A549 (cell line): ENCODE data around the gene SELPLG. TPM values are rescaled to one million over a fixed set of nuclear protein-coding genes. Genes with fewer than 3 reads are reported as not detected.

Source experiments
- ATAC-seq, 2 experiments: fragments of 200-7000 bp in 1 of 2; fragments of >200 bp in 1 of 2; cut with Nextera tagmentation in 1 of 2; cut with Tn5 transposase in 1 of 2; 3 replicates each; pipeline versions ENCODE4 v1.8.0 to v1.9.1; 2018 to 2020; ENCODE audit warnings: mild to moderate bottlenecking in 1 of 2, moderate library complexity in 1 of 2
- CTCF ChIA-PET: fragments of 300-600 bp; sonication (Branson Sonifier 250); formaldehyde crosslinking; extraction: SDS; loops from one replicate; lab custom pipeline; 2021; ENCODE audit warnings: antibody characterized with exemption, inconsistent platforms; lab: Yijun Ruan, JAX
- POLR2A ChIA-PET: fragments of 350-600 bp; formaldehyde crosslinking; extraction: SDS; loops from one replicate; lab custom pipeline; 2021; ENCODE audit warnings: antibody characterized with exemption, inconsistent platforms; lab: Yijun Ruan, JAX
- DNase-seq, 2 experiments: peaks; one replicate each; pipeline versions ENCODE4 v3.0.0 to v3.0.0-alpha.2; 2011 to 2016; ENCODE audit warnings: low read depth in 1 of 2, low spot score in 1 of 2
- FAIRE-seq: peaks from 2 replicates; lab custom pipeline; 2011; peaks lifted over from hg19 to GRCh38; lab: Jason Lieb, UNC
- H3K27ac ChIP-seq, 2 experiments: fragments of >200 bp; sonication (Bioruptor Twin); formaldehyde crosslinking; 3 replicates each; pipeline ENCODE4 v1.5.1; 2016 to 2017
- H3K4me1 ChIP-seq: fragments of >200 bp; sonication (Bioruptor Twin); formaldehyde crosslinking; 3 replicates; pipeline ENCODE4 v1.6.1; 2016
- H3K4me2 ChIP-seq: fragments of >200 bp; sonication (Bioruptor Twin); formaldehyde crosslinking; 3 replicates; pipeline ENCODE4 v1.6.1; 2016
- H3K4me3 ChIP-seq: fragments of >200 bp; sonication (Bioruptor Twin); formaldehyde crosslinking; 3 replicates; pipeline ENCODE4 v1.5.1; 2016
- H3K9me3 ChIP-seq: fragments of >200 bp; sonication (Bioruptor Twin); formaldehyde crosslinking; 3 replicates; pipeline ENCODE4 v1.6.1; 2016
- ATOH8 ChIP-seq: fragments of 250-450 bp; sonication (Bioruptor Pico); IDR thresholded peaks from 2 replicates; pipeline ENCODE4 v1.5.0; 2020; ENCODE audit warnings: low read depth, mild to moderate bottlenecking, moderate library complexity
- CBX2 ChIP-seq: fragments of 200-600 bp; sonication (generic); IDR thresholded peaks from 2 replicates; pipeline ENCODE4 v1.6.1; 2016; ENCODE audit warnings: low read depth, mild to moderate bottlenecking, borderline replicate concordance
- CEBPB ChIP-seq, 2 experiments: fragments of >200 bp in 1 of 2; sonication (Bioruptor Twin) in 1 of 2; formaldehyde crosslinking in 1 of 2; IDR thresholded peaks; 2 replicates each; pipeline ENCODE4 v1.6.1; 2012 to 2016
- EP300 ChIP-seq, 2 experiments: fragments of >200 bp; sonication (Bioruptor Twin); formaldehyde crosslinking; IDR thresholded peaks; 2 replicates in 1 of 2; 3 replicates in 1 of 2; pipeline ENCODE4 v1.6.1; 2016 to 2017
- FOSB ChIP-seq: fragments of 250-450 bp; sonication (Bioruptor Pico); IDR thresholded peaks from 2 replicates; pipeline ENCODE4 v1.5.0; 2020; ENCODE audit warnings: mild to moderate bottlenecking, moderate library complexity
- FOXS1 ChIP-seq: fragments of 250-450 bp; sonication (Bioruptor Pico); IDR thresholded peaks from 2 replicates; pipeline ENCODE4 v1.5.0; 2020; ENCODE audit warnings: mild to moderate bottlenecking, moderate library complexity
- GATA3 ChIP-seq: IDR thresholded peaks from 2 replicates; pipeline ENCODE4 v1.6.1; 2012; ENCODE audit warnings: borderline replicate concordance
- HOXB13 ChIP-seq: fragments of 250-450 bp; sonication (Bioruptor Pico); IDR thresholded peaks from 2 replicates; pipeline ENCODE4 v1.5.0; 2020; ENCODE audit warnings: low read depth, mild to moderate bottlenecking, moderate library complexity
- JUNB ChIP-seq: fragments of >200 bp; sonication (Bioruptor Twin); formaldehyde crosslinking; IDR thresholded peaks from 2 replicates; pipeline ENCODE4 v1.6.1; 2016
- MAFK ChIP-seq: fragments of 450-650 bp; IDR thresholded peaks from 2 replicates; pipeline ENCODE4 v1.6.1; 2014; ENCODE audit not compliant: partially characterized antibody
- PBX3 ChIP-seq: IDR thresholded peaks from 2 replicates; pipeline ENCODE4 v1.6.1; 2012
- REST ChIP-seq: fragments of 200-600 bp; sonication (generic); IDR thresholded peaks from 2 replicates; pipeline ENCODE4 v1.6.1; 2016; ENCODE audit warnings: antibody characterized with exemption, mild to moderate bottlenecking, moderate library complexity
- RFX5 ChIP-seq: fragments of 450-650 bp; IDR thresholded peaks from 2 replicates; pipeline ENCODE4 v1.7.1; 2014; ENCODE audit warnings: antibody characterized with exemption, mild to moderate bottlenecking, moderate library complexity
- SREBF2 ChIP-seq: fragments of 450-650 bp; IDR thresholded peaks from 2 replicates; pipeline ENCODE4 v1.6.1; 2014; ENCODE audit warnings: mild to moderate bottlenecking, moderate library complexity
- TFCP2L1 ChIP-seq: fragments of 250-450 bp; sonication (Bioruptor Pico); IDR thresholded peaks from 2 replicates; pipeline ENCODE4 v1.5.0; 2021; ENCODE audit warnings: mild to moderate bottlenecking
- WGBS: methylation state at CpG from one replicate; pipeline ENCODE4 v1.1.6; 2017; ENCODE audit errors: missing lambda C conversion rate; 5-methylcytosine and 5-hydroxymethylcytosine counted together
- polyA plus RNA-seq, 4 experiments: library from polyadenylated mRNA; depleted of rRNA in 3 of 4; stranded (reverse); fragments of >200 nt; fragmentation: RNase III in 1 of 4; extraction: RNeasy Plus Mini Kit Qiagen cat#74134 plus additional on column Dnase treatment in 1 of 4; gene quantifications; 2 replicates in 3 of 4; 3 replicates in 1 of 4; pipeline ENCODE4 v1.2.3, GENCODE V29; 2011 to 2017
- TF ChIP-seq, protein P1 (sequence below): fragments of 450-650 bp; IDR thresholded peaks from 2 replicates; pipeline ENCODE4 v1.6.1; 2014; ENCODE audit warnings: antibody characterized with exemption

SELPLG gene
- polyA plus RNA-seq, 2 of the 4 experiments (the other 2 are of a cell fraction), result 0.17 to 0.67 TPM

- ChIA-PET CTCF (interaction anchor here (1.6 to 20.7 kb wide), 2 partner anchors 22 to 44 kb away, joined by 4 to 533 read pairs; partner anchors contain the start of genes ISCU and SART3), POLR2A (no interaction called here)
- 77% methylated on average over 15 of the region's 15 CpGs for WGBS
- no peak overlapping the region for H3K4me3 ChIP-seq
- no peak for TF ChIP-seq SREBF2
- TF ChIP-seq REST, result no peak
- TF ChIP-seq EP300 (IDR thresholded peaks at IDR 0.05), result no peak
- TF ChIP-seq ATOH8 (CRISPR knock-in tag), result no peak
- TF ChIP-seq TFCP2L1 (CRISPR knock-in tag), result no peak
- TF ChIP-seq CEBPB (IDR thresholded peaks at IDR 0.05), result no peak
- TF ChIP-seq PBX3, result no peak
- no peak for TF ChIP-seq RFX5
- H3K9me3 ChIP-seq, result no peaks in the 10 kb centered on the region
- ATAC-seq (no peak), FAIRE-seq (no peak), DNase-seq (no peak)
- H3K4me2 ChIP-seq, result no peak overlapping the region
- peak overlapping the region in 1 of 2 experiments; percentile 25; a peak in 1 of 6 replicates for H3K27ac ChIP-seq
- H3K4me1 ChIP-seq, result peaks cover 19% of the 10 kb centered on the region
Measured at GRCh38 chr12:108610856-108611605, 22.7 kb downstream of the SELPLG start.

GRCh38 chr12:108610336-108610815 is 23.3 kb downstream of the SELPLG start:
- Histone ChIP-seq H3K9me3 (no peaks in the 10 kb centered on the region), H3K4me3 (no peak overlapping the region), H3K4me2 (no peak overlapping the region), H3K27ac (peak overlapping the region in 1 of 2 experiments; percentile 25; a peak in 1 of 6 replicates), H3K4me1 (peaks cover 19% of the 10 kb centered on the region)
- ATAC-seq (no peak), DNase-seq (no peak), FAIRE-seq (no peak)
- WGBS, result 91% methylated on average over 8 of the region's 8 CpGs
- CTCF ChIA-PET, result interaction anchor here (1.5 to 20.7 kb wide), 3 partner anchors 22 to 193 kb away, joined by 4 to 533 read pairs (median 4); partner anchors contain the start of genes ISCU and SART3
- POLR2A ChIA-PET, result no interaction called here
- TF ChIP-seq FOXS1 (CRISPR knock-in tag) (no peak), GATA3 (no peak), PBX3 (no peak)

DNA sequence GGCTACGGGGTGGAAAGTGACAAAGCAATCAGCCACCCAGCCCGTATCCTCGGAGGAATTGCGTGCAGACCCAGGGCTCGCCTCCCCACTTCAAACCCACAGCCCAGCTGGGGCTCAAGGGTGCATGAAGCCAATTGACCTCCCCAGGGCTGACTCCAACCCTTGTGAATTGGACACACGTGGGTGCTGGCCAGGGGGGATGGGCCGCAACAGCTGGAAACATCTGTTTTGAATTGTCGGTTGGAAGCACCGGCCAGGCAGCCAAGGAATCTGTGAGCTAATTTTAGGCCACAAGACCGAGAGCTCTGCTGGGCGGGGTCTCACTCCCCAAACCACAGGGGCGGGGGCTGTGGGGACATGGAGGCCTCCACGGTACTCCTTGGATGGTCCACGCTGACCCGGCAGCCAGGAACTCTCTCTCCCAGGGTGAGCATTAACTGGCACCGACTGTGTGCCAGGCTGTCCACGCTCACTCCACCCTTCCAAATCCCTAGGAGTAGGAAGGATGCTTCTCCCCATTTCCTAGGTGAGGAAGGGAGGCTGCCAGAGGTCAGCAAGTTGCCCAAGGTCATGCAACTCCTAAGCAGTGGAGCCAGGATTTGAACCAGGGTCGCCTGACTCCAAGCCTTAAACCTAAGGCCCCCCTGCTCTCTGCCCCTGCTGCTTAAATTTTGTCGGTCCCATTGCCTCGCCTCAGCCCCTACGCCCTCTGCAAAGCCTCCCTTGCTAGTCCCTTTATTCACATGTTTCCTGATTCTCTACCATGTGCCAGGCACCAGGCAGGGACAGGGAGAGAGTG is 24.0 kb downstream of the SELPLG start:
- POLR2A ChIA-PET, result no interaction called here
- TF ChIP-seq, protein P1, sequence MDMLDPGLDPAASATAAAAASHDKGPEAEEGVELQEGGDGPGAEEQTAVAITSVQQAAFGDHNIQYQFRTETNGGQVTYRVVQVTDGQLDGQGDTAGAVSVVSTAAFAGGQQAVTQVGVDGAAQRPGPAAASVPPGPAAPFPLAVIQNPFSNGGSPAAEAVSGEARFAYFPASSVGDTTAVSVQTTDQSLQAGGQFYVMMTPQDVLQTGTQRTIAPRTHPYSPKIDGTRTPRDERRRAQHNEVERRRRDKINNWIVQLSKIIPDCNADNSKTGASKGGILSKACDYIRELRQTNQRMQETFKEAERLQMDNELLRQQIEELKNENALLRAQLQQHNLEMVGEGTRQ, result no peak
- TF ChIP-seq FOSB (CRISPR knock-in tag) (no peak), HOXB13 (CRISPR knock-in tag) (no peak), CBX2 (no peak), MAFK (no peak), JUNB (no peak)
- TF ChIP-seq, all 56 proteins: peak for 0
- WGBS, result 84% methylated on average over 16 of the region's 21 CpGs
- Histone ChIP-seq H3K9me3 (no peaks in the 10 kb centered on the region), H3K27ac (no peak overlapping the region), H3K4me3 (no peak overlapping the region), H3K4me2 (no peak overlapping the region), H3K4me1 (peaks cover 19% of the 10 kb centered on the region)
- no peak for ATAC-seq
- DNase-seq, result no peak
- no peak for FAIRE-seq
- CTCF ChIA-PET, result interaction anchor here (1.5 to 20.7 kb wide), 3 partner anchors 9 to 194 kb away, joined by 4 to 533 read pairs (median 166); partner anchors contain the start of genes ISCU and SART3
